CD1c-positive myeloid dendritic cell (primary cell): ENCODE measurements around the gene SUGCT.
A peak's percentile ranks its signal among the peaks of the same experiment; 100 is the strongest.

Source experiments
- DNase-seq: peaks from one replicate; pipeline ENCODE4 v3.0.0-alpha.2; 2016; ENCODE audit errors: extremely low spot score

Gene SUGCT

GRCh38 chr7:40470817-40471216 lies 336.0 kb downstream of the SUGCT start:
- no peak for DNase-seq

- DNase-seq, result no peak
Measured at GRCh38 chr7:40471891-40472290, 337.1 kb downstream of the SUGCT start.

GRCh38 chr7:40474790-40475680 lies 340.2 kb downstream of the SUGCT start:
- no peak for DNase-seq

GRCh38 chr7:40475681-40475982 lies 340.8 kb downstream of the SUGCT start:
- no peak for DNase-seq

- no peak for DNase-seq
Measured at GRCh38 chr7:40477094-40477493, 342.3 kb downstream of the SUGCT start.

GRCh38 chr7:40482845-40483244 lies 348.0 kb downstream of the SUGCT start:
- no peak for DNase-seq

GRCh38 chr7:40483630-40484029 lies 348.8 kb downstream of the SUGCT start:
- DNase-seq, result no peak

GRCh38 chr7:40489844-40490602 lies 355.2 kb downstream of the SUGCT start:
- no peak for DNase-seq

- DNase-seq, result no peak
Measured at GRCh38 chr7:40490603-40490924, 355.8 kb downstream of the SUGCT start.

GRCh38 chr7:40492946-40493345 lies 358.1 kb downstream of the SUGCT start:
- no peak for DNase-seq

GRCh38 chr7:40493609-40494051 lies 358.8 kb downstream of the SUGCT start:
- no peak for DNase-seq

- no peak for DNase-seq
Measured at GRCh38 chr7:40498924-40499510, 364.2 kb downstream of the SUGCT start.

GRCh38 chr7:40499718-40500117 lies 364.9 kb downstream of the SUGCT start:
- no peak for DNase-seq

- DNase-seq, result no peak
Measured at GRCh38 chr7:40500219-40500618, 365.4 kb downstream of the SUGCT start.

GRCh38 chr7:40502359-40502758 lies 367.6 kb downstream of the SUGCT start:
- no peak for DNase-seq

- DNase-seq, result no peak
Measured at GRCh38 chr7:40506158-40506557, 371.4 kb downstream of the SUGCT start.

GRCh38 chr7:40507166-40507565 lies 372.4 kb downstream of the SUGCT start:
- DNase-seq, result peak; percentile 35

GRCh38 chr7:40509287-40509996 lies 374.6 kb downstream of the SUGCT start:
- no peak for DNase-seq

- DNase-seq, result no peak
Measured at GRCh38 chr7:40516376-40516775, 381.6 kb downstream of the SUGCT start.

GRCh38 chr7:40519009-40519408 lies 384.2 kb downstream of the SUGCT start:
- no peak for DNase-seq

GRCh38 chr7:40520986-40521738 lies 386.4 kb downstream of the SUGCT start:
- DNase-seq, result no peak
